AG04449 (cell line): ENCODE results near the gene PLCE1.
A peak's percentile ranks its signal among the peaks of the same experiment; 100 is the strongest.

Experiments
- CTCF ChIA-PET: fragments of 350-600 bp; formaldehyde crosslinking; extraction: SDS; loops from one replicate; lab custom pipeline; 2021; ENCODE audit warnings: antibody characterized with exemption; lab: Yijun Ruan, JAX
- POLR2A ChIA-PET: fragments of 400-600, 350-600 bp; formaldehyde crosslinking; extraction: SDS; loops from one replicate; lab custom pipeline; 2020; ENCODE audit warnings: antibody characterized with exemption, inconsistent platforms; lab: Yijun Ruan, JAX
- DNase-seq: peaks from one replicate; pipeline ENCODE4 v3.0.0-alpha.2; 2010; ENCODE audit warnings: low read depth, low spot score
- H3K4me3 ChIP-seq: 2 replicates; pipeline ENCODE4 v1.5.1; 2011; ENCODE audit warnings: low read depth, mild to moderate bottlenecking, control low read depth, low read length
- CTCF ChIP-seq: IDR thresholded peaks from one replicate; pipeline ENCODE4 v1.5.1; 2011; ENCODE audit warnings: mild to moderate bottlenecking, moderate library complexity, low read length, control low read depth, inconsistent platforms; ENCODE audit not compliant: insufficient read depth; ENCODE audit errors: missing control alignments

Gene PLCE1

DNA sequence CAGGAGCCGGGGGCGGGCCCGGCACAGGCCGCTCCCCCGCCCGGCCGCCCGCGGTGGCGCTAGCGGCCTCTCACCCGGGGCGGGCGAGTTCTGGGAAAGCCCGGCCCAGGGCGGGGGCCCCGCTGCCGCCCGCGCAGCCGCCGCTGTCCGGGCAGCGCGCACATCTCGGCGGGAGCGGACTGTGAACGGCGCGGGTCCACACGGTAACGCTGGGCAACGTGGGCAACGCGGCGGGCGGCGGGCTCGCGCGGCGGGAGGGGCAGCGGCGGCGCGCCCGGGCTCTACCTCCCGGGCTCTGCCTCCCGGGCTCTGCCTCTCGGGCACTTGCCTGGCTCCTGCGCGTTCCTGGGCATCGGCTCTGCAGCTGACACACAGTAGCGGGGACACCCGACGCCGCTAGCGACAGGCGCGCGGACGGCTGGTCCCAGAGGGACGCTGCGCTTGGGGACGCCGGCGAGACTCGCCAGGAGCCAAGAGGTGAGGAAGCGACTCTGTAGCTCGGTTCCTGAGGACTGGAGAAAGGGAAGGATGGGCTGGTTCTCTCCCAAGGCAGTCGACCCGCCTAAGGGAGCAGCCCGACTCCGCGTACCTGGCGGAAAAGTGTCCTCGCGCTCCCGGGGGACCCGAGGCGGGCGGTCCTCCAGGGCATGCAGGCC lies at the start of gene PLCE1:
TSS of gene PLCE1 (plus strand) at position 150 of the 656 bp plus-strand sequence. CDS start 37,116 bp downstream, outside the sequence.
- ChIA-PET CTCF (interaction anchor here (0.7 to 1.1 kb wide), 2 partner anchors 10 to 78 kb away, joined by 3 to 4 read pairs; no protein-coding TSS in a partner anchor), POLR2A (no interaction called here)
- peak within 1 kb of the TSS; percentile 75 for H3K4me3 ChIP-seq
- no peak for TF ChIP-seq CTCF
- no peak for DNase-seq

GRCh38 chr10:93945819-93946218 lies 47.9 kb upstream of the PLCE1 start:
- no peak overlapping the region for H3K4me3 ChIP-seq
- DNase-seq = no peak
- ChIA-PET CTCF (no interaction called here), POLR2A (no interaction called here)
- no peak for TF ChIP-seq CTCF

DNA sequence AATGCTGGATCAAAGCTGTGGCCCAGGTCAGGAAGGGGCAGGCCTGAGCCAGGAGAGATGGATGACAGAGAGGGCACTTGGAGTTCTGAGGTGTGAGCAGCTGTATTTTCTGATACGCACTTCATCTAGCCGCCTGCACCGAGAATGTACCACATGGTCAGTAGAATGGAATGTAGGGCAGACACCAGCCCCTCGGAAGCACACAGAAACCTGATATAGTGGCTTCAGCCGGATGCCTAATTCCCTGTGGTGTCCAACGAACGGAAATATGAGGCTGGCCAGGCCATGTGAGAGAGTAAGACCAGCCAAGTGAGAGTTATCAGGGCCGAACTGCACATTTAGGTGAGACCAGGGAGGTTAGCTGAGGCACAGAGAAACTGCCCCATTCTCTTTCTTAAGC lies 46.7 kb upstream of the PLCE1 start:
- ChIA-PET CTCF (interaction anchor here (2.9 kb wide), 1 partner anchor 31 kb away, joined by 14 read pairs; no protein-coding TSS in a partner anchor), POLR2A (no interaction called here)
- DNase-seq = peak; percentile 40
- TF ChIP-seq CTCF = no peak
- H3K4me3 ChIP-seq = no peak overlapping the region

GRCh38 chr10:93947524-93947923 lies 46.2 kb upstream of the PLCE1 start:
- TF ChIP-seq CTCF = no peak
- POLR2A ChIA-PET = no interaction called here
- no peak overlapping the region for H3K4me3 ChIP-seq
- no peak for DNase-seq
- CTCF ChIA-PET = interaction anchor here (2.9 kb wide), 1 partner anchor 31 kb away, joined by 14 read pairs; no protein-coding TSS in a partner anchor

- POLR2A ChIA-PET = no interaction called here
Observed at GRCh38 chr10:93951905-93952304, 41.8 kb upstream of the PLCE1 start.

More at GRCh38 chr10:93951905-93952304, 41.8 kb upstream of the PLCE1 start:
- CTCF ChIA-PET = no interaction called here
- DNase-seq = no peak
- no peak for TF ChIP-seq CTCF
- no peak overlapping the region for H3K4me3 ChIP-seq
